ENCODE results near the gene AGTR1.

GRCh38 chr3:148717885-148718561 is 20.3 kb downstream of the AGTR1 start:
- TF ChIP-seq POLR2AphosphoS5 (IDR thresholded peaks at IDR 0.05; ENCODE audit: low read depth, low read length) (no peak), POLR2A (IDR thresholded peaks at IDR 0.05; ENCODE audit: low read depth, low read length) (no peak), SPI1 (IDR thresholded peaks at IDR 0.05; ENCODE audit: low read depth, low read length) (no peak), TAF1 (IDR thresholded peaks at IDR 0.05; ENCODE audit: low read depth, low read length) (no peak), POU2F2 (IDR thresholded peaks at IDR 0.05; ENCODE audit: low read depth, low read length) (no peak), PAX5 (IDR thresholded peaks at IDR 0.05; ENCODE audit: insufficient read depth, low read length, severe bottlenecking) (no peak)

All from GM12891 (cell line).